DOHH2 (cell line): ENCODE results near the gene NKX1-2.

Experiments used
- CTCF ChIP-seq: fragments of 200-600 bp; sonication (generic); IDR thresholded peaks from one replicate; pipeline ENCODE4 v1.5.1; 2014; ENCODE audit warnings: antibody characterized with exemption, mild to moderate bottlenecking, low read depth, low read length; ENCODE audit not compliant: poor library complexity, severe bottlenecking
- EZH2phosphoT487 ChIP-seq: fragments of 200-600 bp; sonication (generic); IDR thresholded peaks from 2 replicates; pipeline ENCODE4 v1.6.1; 2017; ENCODE audit warnings: borderline replicate concordance, mild to moderate bottlenecking, antibody characterized with exemption, low read length, moderate library complexity, mixed read lengths

- TF ChIP-seq CTCF (no peak), EZH2phosphoT487 (no peak)
These were observed 34.8 kb upstream of the NKX1-2 start for GRCh38 chr10:124484661-124485060.
